ENCODE measurements around the gene RASSF3.

- no peak for TF ChIP-seq CTCF (IDR thresholded peaks at IDR 0.05)
- no peak for TF ChIP-seq ZFX (IDR thresholded peaks at IDR 0.05; ENCODE audit: borderline replicate concordance)
Observed at GRCh38 chr12:64736771-64737170, 126.5 kb downstream of the RASSF3 start.
